Measurements from ENCODE around the gene RITA1. TPM values are rescaled to one million over a fixed set of nuclear protein-coding genes. Genes with fewer than 3 reads are reported as not detected.
"Not testable (repeated sequence)": the region's sequence is repeated elsewhere in the genome, so short reads cannot be mapped to it uniquely, and the experiment has no call there.

Gene RITA1
- total and polyA plus RNA-seq, 12 donors = 17.5 to 84.1 (median 36.7) TPM

GRCh38 chr12:113204804-113205203 lies 19.3 kb downstream of the RITA1 start:
- WGBS, 4 donors = 27 to 43% (median 39%) methylated on average over 3 of the region's 3 CpGs
- no peak for TF ChIP-seq CTCF (IDR thresholded peaks at IDR 0.05)
- TF ChIP-seq POLR2A (IDR thresholded peaks at IDR 0.05) = no peak

GRCh38 chr12:113206802-113207201 lies 21.3 kb downstream of the RITA1 start:
- WGBS, 4 donors = 93 to 99% (median 96%) methylated on average over 5 of the region's 5 CpGs
- not testable (repeated sequence) for H3K27ac ChIP-seq; DNase-seq; H3K9me3 ChIP-seq (replicated peaks in 1 of 3); H3K27me3 ChIP-seq; H3K4me3 ChIP-seq; H3K36me3 ChIP-seq (replicated peaks in 1 of 2)
- peaks cover 17 to 23% of the 10 kb centered on the region in 2 donors for H3K4me1 ChIP-seq (replicated peaks in 1 of 2)
- intact Hi-C loops (cut with DNase I) = loop anchor here in 1 of 2 donors (10.0 kb wide), 1 partner anchor 88 kb away; no protein-coding TSS in a partner anchor

More at GRCh38 chr12:113204804-113205203, 19.3 kb downstream of the RITA1 start:
- Histone ChIP-seq H3K27me3 (no peaks in the 10 kb centered on the region), H3K4me1 (replicated peaks in 1 of 2) (peaks cover 22 to 30% of the 10 kb centered on the region in 2 donors), H3K4me3 (no peak overlapping the region), H3K36me3 (replicated peaks in 1 of 2) (no peaks in the 10 kb centered on the region), H3K9me3 (replicated peaks in 1 of 3) (no peaks in the 10 kb centered on the region), H3K27ac (peak overlapping the region in 4 of 5 donors; percentile 20 to 78 (median 60))
- intact Hi-C loops (cut with DNase I) = loop anchor here in 1 of 2 donors (10.0 kb wide), 1 partner anchor 90 kb away; no protein-coding TSS in a partner anchor
- DNase-seq = peak in 1 of 7 donors; percentile 58

GRCh38 chr12:113207613-113208040 lies 22.1 kb downstream of the RITA1 start:
- no peaks in the 10 kb centered on the region for H3K36me3 ChIP-seq (replicated peaks in 1 of 2)
- H3K4me1 ChIP-seq (replicated peaks in 1 of 2) = peaks cover 17 to 23% of the 10 kb centered on the region in 2 donors
- H3K9me3 ChIP-seq (replicated peaks in 1 of 3) = no peaks in the 10 kb centered on the region
- H3K27ac ChIP-seq = peak overlapping the region in 1 of 5 donors; percentile 82
- 69 to 78% (median 76%) methylated on average over 6 of the region's 6 CpGs for WGBS, 4 donors
- H3K4me3 ChIP-seq = no peak overlapping the region
- no peaks in the 10 kb centered on the region for H3K27me3 ChIP-seq
- no peak for DNase-seq
- no peak for TF ChIP-seq CTCF (IDR thresholded peaks at IDR 0.05)
- TF ChIP-seq POLR2A (IDR thresholded peaks at IDR 0.05) = no peak
- intact Hi-C loops (cut with DNase I) = loop anchor here in 1 of 2 donors (10.0 kb wide), 1 partner anchor 87 kb away; no protein-coding TSS in a partner anchor

GRCh38 chr12:113208041-113208934 lies 22.8 kb downstream of the RITA1 start:
- H3K36me3 ChIP-seq (replicated peaks in 1 of 2) = no peaks in the 10 kb centered on the region
- peaks cover 17 to 23% of the 10 kb centered on the region in 2 donors for H3K4me1 ChIP-seq (replicated peaks in 1 of 2)
- H3K4me3 ChIP-seq = no peak overlapping the region
- WGBS, 4 donors = 57 to 63% (median 62%) methylated on average over 10 of the region's 10 CpGs
- H3K9me3 ChIP-seq (replicated peaks in 1 of 3) = no peaks in the 10 kb centered on the region
- peak overlapping the region in 4 of 5 donors; percentile 14 to 82 (median 42) for H3K27ac ChIP-seq
- H3K27me3 ChIP-seq = no peaks in the 10 kb centered on the region
- DNase-seq = peak in 4 of 7 donors; percentile 59 to 80 (median 74)
- intact Hi-C loops (cut with DNase I) = loop anchor here in 1 of 2 donors (10.0 kb wide), 1 partner anchor 87 kb away; no protein-coding TSS in a partner anchor
- no peak for TF ChIP-seq CTCF (IDR thresholded peaks at IDR 0.05)
- no peak for TF ChIP-seq POLR2A (IDR thresholded peaks at IDR 0.05)

Data from adrenal gland (tissue), 12 donors.